HFFc6 (cell line): ENCODE results near the gene FMNL2. TPM values are rescaled to one million over a fixed set of nuclear protein-coding genes. Genes with fewer than 3 reads are reported as not detected.

Experiments
- DNase-seq: peaks from one replicate; pipeline ENCODE4 v3.0.0-alpha.2; 2018
- H3K27ac Mint-ChIP-seq: 2 replicates; pipeline ENCODE4 v1.8.0; 2020; ENCODE audit warnings: mild to moderate bottlenecking, mixed read lengths
- H3K27me3 Mint-ChIP-seq: 2 replicates; pipeline ENCODE4 v1.8.0; 2021; ENCODE audit warnings: mild to moderate bottlenecking, moderate library complexity, mixed read lengths; ENCODE audit not compliant: insufficient read depth
- H3K36me3 Mint-ChIP-seq: 2 replicates; pipeline ENCODE4 v1.8.0; 2021; ENCODE audit warnings: low read depth, mixed read lengths
- H3K4me1 Mint-ChIP-seq: 2 replicates; pipeline ENCODE4 v1.8.0; 2020; ENCODE audit warnings: low read depth, mixed read lengths
- H3K4me3 Mint-ChIP-seq: 2 replicates; pipeline ENCODE4 v1.8.0; 2020; ENCODE audit warnings: mild to moderate bottlenecking, moderate library complexity, mixed read lengths
- H3K9me3 Mint-ChIP-seq: 2 replicates; pipeline ENCODE4 v1.8.0; 2020; ENCODE audit warnings: mild to moderate bottlenecking, mixed read lengths
- total RNA-seq, 6 experiments: library from RNA; stranded (reverse); fragmentation: NEBNext Ultra II Directional; extraction: Animal tissue kit (Norgen Biotek cat#: 25700); gene quantifications; 2 replicates in 1 of 6; 3 replicates in 5 of 6; pipeline ENCODE4 v1.2.3, GENCODE V29; 2021
- TF ChIP-seq, protein P1 (sequence below): fragments of 200-600 bp; sonication (generic); IDR thresholded peaks from 2 replicates; pipeline ENCODE4 v1.5.0; 2021; ENCODE audit warnings: antibody characterized with exemption, mild to moderate bottlenecking

Gene FMNL2
- total RNA-seq, 6 experiments from 2014 or later: 13.7 to 20.9 (median 16.0) TPM

DNA sequence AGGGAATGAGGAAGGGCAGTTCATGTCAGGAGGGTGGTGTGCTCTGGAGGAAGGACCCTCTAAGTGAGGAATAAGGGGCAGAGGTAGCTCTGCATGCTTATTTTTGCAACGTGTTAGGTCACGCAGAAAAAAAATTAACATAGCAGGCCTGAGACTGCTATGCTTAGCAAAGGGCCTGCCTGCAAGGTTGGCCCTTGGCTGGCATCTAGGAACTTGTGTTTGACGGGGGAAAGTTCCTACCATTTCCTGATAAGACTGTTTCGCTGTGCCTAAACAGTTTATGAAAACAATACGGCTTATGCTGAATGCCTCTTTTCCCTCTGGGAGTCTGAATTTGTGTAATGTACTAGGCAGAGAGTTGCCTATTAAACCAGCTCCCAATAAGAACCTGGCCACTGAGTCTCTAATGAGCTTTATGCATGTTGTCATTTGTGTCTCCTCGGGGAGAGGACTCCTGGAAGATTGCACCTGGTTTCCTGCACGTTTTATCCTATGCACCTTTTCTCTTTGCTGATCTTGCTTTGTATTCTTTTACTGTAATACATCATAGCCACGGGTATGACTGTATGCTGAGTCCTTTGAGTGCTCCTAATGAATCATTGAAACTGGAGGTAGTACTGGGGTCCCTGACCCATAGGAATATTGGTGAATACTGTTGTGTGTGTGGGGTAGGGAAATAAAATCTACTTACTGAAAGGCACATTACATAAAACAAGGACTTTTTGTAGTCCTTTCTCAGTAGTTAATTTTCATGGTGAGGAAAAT lies 213.3 kb downstream of the FMNL2 start:
- Mint-ChIP-seq H3K27me3 (peaks cover 5% of the 10 kb centered on the region; the same call in 1 of the 2 replicates), H3K27ac (peak overlapping the region; percentile 56), H3K4me3 (no peak overlapping the region), H3K36me3 (0 out of 2 replicates have a peak, but pooled peaks cover 5% of the 10 kb centered on the region), H3K9me3 (no peaks in the 10 kb centered on the region), H3K4me1 (peaks cover 74% of the 10 kb centered on the region)
- DNase-seq: no peak
- TF ChIP-seq, protein P1, sequence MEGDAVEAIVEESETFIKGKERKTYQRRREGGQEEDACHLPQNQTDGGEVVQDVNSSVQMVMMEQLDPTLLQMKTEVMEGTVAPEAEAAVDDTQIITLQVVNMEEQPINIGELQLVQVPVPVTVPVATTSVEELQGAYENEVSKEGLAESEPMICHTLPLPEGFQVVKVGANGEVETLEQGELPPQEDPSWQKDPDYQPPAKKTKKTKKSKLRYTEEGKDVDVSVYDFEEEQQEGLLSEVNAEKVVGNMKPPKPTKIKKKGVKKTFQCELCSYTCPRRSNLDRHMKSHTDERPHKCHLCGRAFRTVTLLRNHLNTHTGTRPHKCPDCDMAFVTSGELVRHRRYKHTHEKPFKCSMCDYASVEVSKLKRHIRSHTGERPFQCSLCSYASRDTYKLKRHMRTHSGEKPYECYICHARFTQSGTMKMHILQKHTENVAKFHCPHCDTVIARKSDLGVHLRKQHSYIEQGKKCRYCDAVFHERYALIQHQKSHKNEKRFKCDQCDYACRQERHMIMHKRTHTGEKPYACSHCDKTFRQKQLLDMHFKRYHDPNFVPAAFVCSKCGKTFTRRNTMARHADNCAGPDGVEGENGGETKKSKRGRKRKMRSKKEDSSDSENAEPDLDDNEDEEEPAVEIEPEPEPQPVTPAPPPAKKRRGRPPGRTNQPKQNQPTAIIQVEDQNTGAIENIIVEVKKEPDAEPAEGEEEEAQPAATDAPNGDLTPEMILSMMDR: no peak

DNA sequence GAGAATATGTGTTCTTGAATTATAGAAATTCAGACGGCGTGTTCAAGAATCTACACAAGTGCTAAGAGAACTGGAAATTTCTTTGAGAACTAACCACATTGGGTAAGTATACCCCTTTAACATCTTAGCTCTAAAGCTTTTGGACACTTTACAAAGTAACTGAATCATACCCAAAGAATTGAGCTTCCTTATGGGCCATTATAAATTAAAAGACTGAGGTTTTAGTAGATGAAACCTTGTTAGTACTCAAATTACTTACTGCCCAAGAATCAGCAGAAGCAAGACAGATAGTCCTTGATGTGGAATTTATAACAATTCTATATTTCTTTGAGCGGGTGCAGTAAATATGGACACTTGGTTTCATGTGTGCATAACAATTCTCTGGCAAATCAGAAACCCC lies 214.0 kb downstream of the FMNL2 start:
- DNase-seq: peak; percentile 33
- Mint-ChIP-seq H3K9me3 (no peaks in the 10 kb centered on the region), H3K4me3 (peak overlapping the region; percentile 28; the same call in 1 of the 2 replicates)

DNA sequence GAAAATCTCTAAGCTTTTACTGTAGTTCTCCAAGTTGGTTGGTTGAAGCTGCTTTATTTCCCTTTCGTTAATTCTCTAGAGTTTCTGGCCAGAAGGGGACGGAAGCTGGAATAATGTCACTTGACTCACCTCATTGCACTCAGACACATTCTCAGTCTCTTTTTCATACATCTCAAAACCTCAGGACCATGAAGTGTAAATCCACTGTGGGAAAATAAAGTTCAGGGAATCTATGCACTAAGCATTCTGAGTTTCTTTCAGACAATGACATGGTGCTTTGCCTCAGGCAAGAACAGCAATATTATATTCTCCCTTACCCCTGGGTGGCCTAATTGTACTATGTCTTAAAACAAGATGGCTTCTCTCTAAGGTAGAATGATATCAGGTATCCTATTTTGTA lies 214.4 kb downstream of the FMNL2 start:
- Mint-ChIP-seq H3K9me3 (no peaks in the 10 kb centered on the region), H3K36me3 (0 out of 2 replicates have a peak, but pooled peaks cover 5% of the 10 kb centered on the region), H3K27me3 (0 out of 2 replicates have a peak, but pooled peaks cover 5% of the 10 kb centered on the region), H3K4me3 (peak overlapping the region; percentile 28), H3K4me1 (peaks cover 63% of the 10 kb centered on the region), H3K27ac (peak overlapping the region; percentile 68)
- TF ChIP-seq, protein P1: no peak
- DNase-seq: peak; percentile 60

More for the DNA sequence above, 214.0 kb downstream of the FMNL2 start:
- Mint-ChIP-seq H3K4me1 (peaks cover 67% of the 10 kb centered on the region), H3K36me3 (0 out of 2 replicates have a peak, but pooled peaks cover 5% of the 10 kb centered on the region), H3K27ac (peak overlapping the region; percentile 68), H3K27me3 (peaks cover 5% of the 10 kb centered on the region; the same call in 1 of the 2 replicates)
- TF ChIP-seq, protein P1: no peak

DNA sequence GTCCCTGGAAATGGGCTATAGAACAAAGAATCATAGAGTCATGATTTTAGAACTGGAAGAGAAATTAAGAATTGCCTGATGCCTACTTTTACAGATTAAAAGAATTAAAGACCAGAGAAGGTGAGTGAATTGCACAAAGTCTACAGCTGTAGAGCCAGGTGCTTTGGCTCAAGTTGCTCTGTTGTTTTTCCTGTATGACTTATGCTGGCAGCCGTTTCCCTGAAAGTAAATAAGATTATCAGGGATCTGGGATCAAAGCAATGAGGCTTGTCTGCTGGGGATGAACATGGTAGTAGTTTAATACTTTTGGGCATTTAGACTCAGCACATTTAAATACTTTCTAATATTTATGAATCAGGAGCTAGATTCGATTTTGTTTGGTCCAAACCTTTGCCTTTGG lies 215.4 kb downstream of the FMNL2 start:
- H3K9me3 Mint-ChIP-seq: no peaks in the 10 kb centered on the region
- peaks cover 60% of the 10 kb centered on the region for H3K4me1 Mint-ChIP-seq
- no peak for DNase-seq
- no peaks in the 10 kb centered on the region for H3K27me3 Mint-ChIP-seq
- no peak overlapping the region for H3K4me3 Mint-ChIP-seq
- H3K36me3 Mint-ChIP-seq: 0 out of 2 replicates have a peak, but pooled peaks cover 5% of the 10 kb centered on the region
- TF ChIP-seq, protein P1: no peak
- no peak overlapping the region for H3K27ac Mint-ChIP-seq

DNA sequence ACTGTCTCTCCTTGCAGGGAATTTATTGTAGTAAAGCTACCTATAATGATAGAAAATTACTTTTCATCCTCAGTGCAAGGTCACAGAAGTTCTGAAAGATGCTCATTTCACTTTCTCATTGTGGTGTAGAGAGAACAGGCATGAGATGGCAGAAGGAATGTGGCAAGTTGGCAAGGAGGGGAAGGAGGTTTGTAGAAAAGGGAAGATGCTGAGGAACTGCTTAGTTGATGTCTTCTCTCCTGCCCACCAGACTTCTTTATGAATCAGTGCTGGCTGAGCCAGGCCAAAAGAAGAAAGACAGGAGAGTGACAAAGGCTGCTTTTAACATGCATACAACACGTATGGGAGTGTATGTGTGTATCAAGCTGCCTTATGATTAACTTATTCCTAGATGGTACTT lies 217.9 kb downstream of the FMNL2 start:
- TF ChIP-seq, protein P1: no peak
- no peak for DNase-seq
- H3K4me3 Mint-ChIP-seq: no peak overlapping the region
- no peak overlapping the region for H3K27ac Mint-ChIP-seq
- H3K36me3 Mint-ChIP-seq: 0 out of 2 replicates have a peak, but pooled peaks cover 5% of the 10 kb centered on the region
- H3K4me1 Mint-ChIP-seq: peaks cover 51% of the 10 kb centered on the region
- no peaks in the 10 kb centered on the region for H3K9me3 Mint-ChIP-seq
- H3K27me3 Mint-ChIP-seq: peaks cover 2% of the 10 kb centered on the region; the same call in 1 of the 2 replicates
